GM12875 (cell line): ENCODE measurements around the gene LARGE1.
A peak's percentile ranks its signal among the peaks of the same experiment; 100 is the strongest.

ENCODE experiments used
- H3K4me3 ChIP-seq: one replicate; pipeline ENCODE4 v1.5.1; 2011; ENCODE audit warnings: low read depth, low read length, control low read depth
- CTCF ChIP-seq: IDR thresholded peaks from 2 replicates; pipeline ENCODE4 v1.5.1; 2011; ENCODE audit warnings: low read depth, mild to moderate bottlenecking, control low read depth, inconsistent platforms, low read length, moderate library complexity, borderline replicate concordance; ENCODE audit not compliant: insufficient read depth

LARGE1 gene

DNA sequence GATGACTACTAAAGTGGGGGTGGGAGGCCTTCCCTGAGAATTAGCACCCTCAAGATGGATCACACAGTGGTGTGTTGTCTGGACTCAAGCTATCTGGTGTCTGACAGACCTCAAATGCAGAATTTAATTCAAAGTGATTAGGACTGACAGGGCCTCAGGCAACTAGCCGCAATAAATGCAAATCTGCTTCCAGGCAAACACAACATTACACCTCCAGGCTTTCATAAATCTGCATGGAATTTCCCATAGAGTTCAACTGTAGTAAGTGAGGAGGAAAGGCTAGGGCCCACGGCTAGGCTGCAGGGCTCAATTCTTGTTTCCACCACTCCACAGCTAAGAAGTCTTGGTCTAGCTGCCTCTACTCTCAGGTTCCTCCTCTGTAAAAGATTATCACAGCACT lies 331.4 kb downstream of the LARGE1 start:
- no peak overlapping the region for H3K4me3 ChIP-seq
- TF ChIP-seq CTCF = no peak

DNA sequence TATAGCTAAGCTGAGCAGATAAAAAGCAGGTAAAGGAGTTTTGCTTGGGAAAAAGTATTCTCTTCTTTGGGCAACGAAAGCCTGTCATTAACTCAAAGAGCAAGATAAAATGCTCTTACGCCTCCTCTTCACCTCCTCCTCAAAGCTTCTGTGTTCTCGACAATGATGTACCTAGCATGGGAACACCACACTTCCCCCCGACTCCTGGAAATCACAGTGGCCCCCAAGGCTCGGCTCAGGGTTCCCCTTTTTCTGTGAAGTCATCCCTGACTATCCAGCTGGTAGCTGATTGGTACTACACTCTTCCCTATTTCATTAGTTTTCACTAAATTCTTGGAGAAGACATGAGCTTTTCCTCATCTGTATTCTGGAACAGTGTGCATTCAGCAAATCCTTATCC lies 336.1 kb downstream of the LARGE1 start:
- no peak for TF ChIP-seq CTCF
- H3K4me3 ChIP-seq = no peak overlapping the region

- no peak overlapping the region for H3K4me3 ChIP-seq
- no peak for TF ChIP-seq CTCF
These were observed 337.4 kb downstream of the LARGE1 start for GRCh38 chr22:33582822-33583400.

DNA sequence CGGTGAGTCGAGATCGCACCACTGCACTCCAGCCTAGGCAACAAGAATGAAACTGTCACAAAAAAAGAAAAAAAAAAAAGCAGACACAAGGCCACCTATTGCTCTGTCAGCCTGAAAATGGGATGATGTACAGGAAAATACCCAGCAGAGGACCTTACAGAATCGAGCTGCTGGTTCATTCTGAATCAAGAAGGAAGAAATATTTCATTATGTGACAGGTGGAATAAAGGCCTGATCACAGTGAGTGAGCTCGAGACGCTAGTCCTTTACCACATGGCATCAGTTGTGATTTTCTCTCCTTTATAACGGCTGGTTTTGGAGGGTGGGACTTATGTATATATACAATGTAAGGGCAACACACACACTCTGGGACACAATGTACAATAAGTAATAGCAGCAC lies 340.0 kb downstream of the LARGE1 start:
- no peak overlapping the region for H3K4me3 ChIP-seq
- no peak for TF ChIP-seq CTCF

DNA sequence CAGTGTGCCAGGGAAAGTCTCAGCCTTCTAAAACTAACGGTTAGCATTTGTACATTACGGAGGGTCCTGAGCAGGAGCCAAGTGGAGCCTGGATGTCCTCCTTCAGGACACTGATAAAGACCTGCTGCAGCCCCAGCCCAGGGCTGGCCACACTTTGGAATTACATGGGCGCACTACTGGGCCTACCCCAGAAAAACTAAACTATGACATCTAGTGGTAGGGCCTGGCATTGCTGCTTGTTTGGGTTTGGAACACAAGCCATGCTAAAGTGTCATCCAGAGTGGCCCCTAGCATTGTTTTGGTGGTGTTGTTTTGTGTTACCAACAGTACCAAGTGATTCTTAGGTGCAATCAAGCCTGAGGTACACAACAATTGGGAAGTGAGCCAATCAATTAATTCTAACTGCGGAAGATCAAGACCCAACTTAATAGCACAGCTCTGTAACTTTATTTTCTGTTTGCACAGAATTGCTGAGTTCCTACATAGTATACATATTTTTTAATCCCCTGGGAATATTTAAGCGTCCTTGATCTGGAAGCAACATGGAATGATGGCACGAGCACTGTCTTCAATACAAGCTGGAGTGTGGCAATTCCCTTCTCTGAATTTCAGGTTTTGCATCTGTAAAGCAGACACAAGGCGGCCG lies 340.7 kb downstream of the LARGE1 start:
- no peak overlapping the region for H3K4me3 ChIP-seq
- peak; percentile 90 for TF ChIP-seq CTCF

GRCh38 chr22:33578752-33579151 lies 341.5 kb downstream of the LARGE1 start:
- no peak overlapping the region for H3K4me3 ChIP-seq
- no peak for TF ChIP-seq CTCF

DNA sequence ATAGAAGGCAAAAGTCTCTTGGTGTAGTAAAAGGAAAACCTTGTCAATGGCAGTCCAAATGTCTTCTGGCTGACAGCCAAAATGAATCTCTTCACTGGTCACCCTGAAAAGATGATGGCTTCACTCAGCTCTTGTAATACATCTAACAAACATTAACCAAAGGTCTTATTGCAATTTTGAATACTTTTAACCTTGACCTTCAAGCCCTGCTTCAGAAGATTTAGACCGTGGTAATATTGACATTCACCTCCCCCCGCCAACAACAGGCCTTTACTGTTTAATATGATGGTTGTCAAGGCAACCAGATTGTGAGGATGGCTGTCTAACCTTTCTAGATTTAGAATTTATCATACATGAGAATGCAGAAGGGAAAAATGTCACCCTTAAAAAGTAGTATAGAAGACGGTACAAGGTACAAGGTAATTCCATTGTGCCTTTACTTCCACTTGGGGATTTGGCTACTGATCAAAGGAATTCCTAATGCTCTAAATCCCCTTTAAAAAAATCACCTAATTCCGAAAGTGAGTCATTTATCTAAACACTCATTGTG lies 342.3 kb downstream of the LARGE1 start:
- TF ChIP-seq CTCF = no peak
- H3K4me3 ChIP-seq = no peak overlapping the region
